Measurements from ENCODE around the gene GATB.
A peak's percentile ranks its signal among the peaks of the same experiment; 100 is the strongest.

GATB gene

GRCh38 chr4:151760712-151761661, at the start of gene GATB:
GATB (minus strand) TSS chr4:151761007; CDS start chr4:151760982, 25 bp downstream.
- peak; percentile 95 for DNase-seq (ENCODE audit: low spot score)

- DNase-seq (ENCODE audit: low spot score), result no peak
Observed at GRCh38 chr4:151810476-151810875, 49.7 kb upstream of the GATB start.

- DNase-seq (ENCODE audit: low spot score), result no peak
Observed at GRCh38 chr4:151809716-151810115, 48.9 kb upstream of the GATB start.

GRCh38 chr4:151808542-151808941, 47.7 kb upstream of the GATB start:
- no peak for DNase-seq (ENCODE audit: low spot score)

GRCh38 chr4:151808120-151808529, 47.3 kb upstream of the GATB start:
- no peak for DNase-seq (ENCODE audit: low spot score)

GRCh38 chr4:151807220-151807619, 46.4 kb upstream of the GATB start:
- DNase-seq (ENCODE audit: low spot score), result no peak

GRCh38 chr4:151806511-151806927, 45.7 kb upstream of the GATB start:
- DNase-seq (ENCODE audit: low spot score), result no peak

GRCh38 chr4:151804821-151805220, 44.0 kb upstream of the GATB start:
- DNase-seq (ENCODE audit: low spot score), result no peak

- no peak for DNase-seq (ENCODE audit: low spot score)
Observed at GRCh38 chr4:151804086-151804630, 43.4 kb upstream of the GATB start.

GRCh38 chr4:151803246-151803645, 42.4 kb upstream of the GATB start:
- DNase-seq (ENCODE audit: low spot score), result no peak

GRCh38 chr4:151801547-151802516, 41.0 kb upstream of the GATB start:
- peak; percentile 49 for DNase-seq (ENCODE audit: low spot score)

GRCh38 chr4:151799417-151800012, 38.7 kb upstream of the GATB start:
- no peak for DNase-seq (ENCODE audit: low spot score)

GRCh38 chr4:151798678-151799416, 38.0 kb upstream of the GATB start:
- no peak for DNase-seq (ENCODE audit: low spot score)

- no peak for DNase-seq (ENCODE audit: low spot score)
Observed at GRCh38 chr4:151797853-151798252, 37.0 kb upstream of the GATB start.

- no peak for DNase-seq (ENCODE audit: low spot score)
Observed at GRCh38 chr4:151797131-151797530, 36.3 kb upstream of the GATB start.

- DNase-seq (ENCODE audit: low spot score), result no peak
Observed at GRCh38 chr4:151796106-151796505, 35.3 kb upstream of the GATB start.

- DNase-seq (ENCODE audit: low spot score), result no peak
Observed at GRCh38 chr4:151792995-151793394, 32.2 kb upstream of the GATB start.

- DNase-seq (ENCODE audit: low spot score), result no peak
Observed at GRCh38 chr4:151792530-151792929, 31.7 kb upstream of the GATB start.

- no peak for DNase-seq (ENCODE audit: low spot score)
Observed at GRCh38 chr4:151788021-151788420, 27.2 kb upstream of the GATB start.

- DNase-seq (ENCODE audit: low spot score), result no peak
Observed at GRCh38 chr4:151786158-151786495, 25.3 kb upstream of the GATB start.

GRCh38 chr4:151785484-151786157, 24.8 kb upstream of the GATB start:
- DNase-seq (ENCODE audit: low spot score), result no peak

Data from germinal center (tissue), 1 donor.